K562 (cell line): ENCODE results near the gene MARCKS. TPM values are rescaled to one million over a fixed set of nuclear protein-coding genes. Genes with fewer than 3 reads are reported as not detected.

Experiments
- CBX8 ChIP-seq: fragments of 200-600 bp; sonication (generic); IDR thresholded peaks from 2 replicates; pipeline ENCODE4 v1.6.1; 2012; ENCODE audit warnings: borderline replicate concordance, mixed run types, low read depth, mild to moderate bottlenecking, moderate library complexity, mixed read lengths, low read length, control low read depth, inconsistent platforms; ENCODE audit not compliant: poor library complexity, severe bottlenecking; ENCODE audit errors: extremely low read depth
- CCNT2 ChIP-seq: IDR thresholded peaks from 2 replicates; pipeline ENCODE4 v1.6.1; 2011; ENCODE audit warnings: borderline replicate concordance, low read depth, mild to moderate bottlenecking, moderate library complexity, mixed read lengths, low read length; ENCODE audit not compliant: insufficient read length; ENCODE audit errors: extremely low read depth
- E2F6 ChIP-seq, 2 experiments: IDR thresholded peaks; 2 replicates each; pipeline ENCODE4 v1.6.1; 2011; ENCODE audit warnings: borderline replicate concordance in 1 of 2, control low read depth in 1 of 2, low read depth in 1 of 2, low read length in 1 of 2, mild to moderate bottlenecking in 1 of 2, mixed read lengths in 1 of 2, moderate library complexity in 1 of 2; ENCODE audit not compliant: insufficient read depth in 1 of 2, insufficient read length in 1 of 2, poor library complexity in 1 of 2, severe bottlenecking in 1 of 2; ENCODE audit errors: extremely low read depth in 1 of 2
- ETS2 ChIP-seq: IDR thresholded peaks from 2 replicates; pipeline ENCODE4 v1.6.1; 2016; ENCODE audit warnings: borderline replicate concordance, missing genetic modification characterization, mild to moderate bottlenecking, moderate library complexity, missing compliant biosample characterization; ENCODE audit not compliant: poor library complexity, severe bottlenecking
- GABPB2 ChIP-seq: fragments of 250-450 bp; sonication (Bioruptor Pico); conservative IDR thresholded peaks from 2 replicates; pipeline ENCODE4 v1.5.1; 2021; ENCODE audit warnings: mild to moderate bottlenecking
- HBP1 ChIP-seq: fragments of 450-650 bp; formaldehyde crosslinking; IDR thresholded peaks from 2 replicates; pipeline ENCODE4 v1.4.0; 2022; ENCODE audit warnings: missing genetic modification characterization
- HMGN3 ChIP-seq: IDR thresholded peaks from 2 replicates; pipeline ENCODE4 v1.6.1; 2011; ENCODE audit warnings: borderline replicate concordance, low read depth, mild to moderate bottlenecking, mixed read lengths, low read length; ENCODE audit not compliant: insufficient read length; ENCODE audit errors: extremely low read depth
- MAZ ChIP-seq, 2 experiments: fragments of 450-650 bp in 1 of 2; sonication (generic) in 1 of 2; formaldehyde crosslinking; IDR thresholded peaks in 1 of 2; conservative IDR thresholded peaks in 1 of 2; 2 replicates each; pipeline versions ENCODE4 v1.4.0 to v1.5.0; 2020; ENCODE audit warnings: mild to moderate bottlenecking in 1 of 2, missing genetic modification reagents in 1 of 2
- MBD1 ChIP-seq: fragments of 250-450 bp; sonication (Bioruptor Pico); IDR thresholded peaks from 2 replicates; pipeline ENCODE4 v1.8.0; 2022; ENCODE audit warnings: inconsistent platforms
- NBN ChIP-seq: fragments of 450-650 bp; IDR thresholded peaks from 2 replicates; pipeline ENCODE4 v1.6.1; 2016; ENCODE audit warnings: low read depth, mild to moderate bottlenecking
- POLR2B ChIP-seq: fragments of 450-650 bp; IDR thresholded peaks from 2 replicates; pipeline ENCODE4 v1.6.1; 2018; ENCODE audit warnings: low read depth; ENCODE audit not compliant: partially characterized antibody
- RBFOX2 ChIP-seq: fragments of 200-400 bp; formaldehyde crosslinking; IDR thresholded peaks from 2 replicates; pipeline ENCODE4 v1.6.1; 2017; ENCODE audit warnings: low read depth, mild to moderate bottlenecking, low read length, moderate library complexity
- RBM25 ChIP-seq: fragments of 200-400 bp; formaldehyde crosslinking; IDR thresholded peaks from 2 replicates; pipeline ENCODE4 v1.6.1; 2018; ENCODE audit warnings: low read length, low read depth, moderate library complexity; ENCODE audit not compliant: severe bottlenecking
- RFX5 ChIP-seq: IDR thresholded peaks from 2 replicates; pipeline ENCODE4 v1.6.1; 2011; ENCODE audit warnings: low read depth, mild to moderate bottlenecking, improper control_type of control experiment, low read length
- SOX6 ChIP-seq: fragments of 450-650 bp; IDR thresholded peaks from 2 replicates; pipeline ENCODE4 v1.6.1; 2014; ENCODE audit warnings: mild to moderate bottlenecking
- TAL1 ChIP-seq: fragments of 450-650 bp; IDR thresholded peaks from 2 replicates; pipeline ENCODE4 v1.6.1; 2016; ENCODE audit warnings: mild to moderate bottlenecking
- YY1 ChIP-seq, 3 experiments: IDR thresholded peaks; 2 replicates each; pipeline ENCODE4 v1.6.1; 2011; ENCODE audit warnings: low read length in 2 of 3, mild to moderate bottlenecking in 2 of 3, moderate library complexity in 2 of 3, borderline replicate concordance in 1 of 3, control low read depth in 1 of 3, low read depth in 1 of 3; ENCODE audit not compliant: insufficient read depth in 3 of 3, insufficient replicate concordance in 2 of 3, control insufficient read depth in 1 of 3, insufficient read length in 1 of 3; ENCODE audit errors: extremely low read depth in 1 of 3
- polyA plus RNA-seq, 8 experiments: library from polyadenylated mRNA; depleted of rRNA in 4 of 8; stranded (reverse) in 5 of 8; unstranded in 3 of 8; fragments of >200 nt; fragmentation: Nextera tagmentation in 2 of 8; fragmentation: Illumina TruSeq in 1 of 8; extraction: Ambion mirVana in 2 of 8; extraction: Trizol in 1 of 8; gene quantifications; 2 replicates each; pipeline versions ENCODE4 v1.2.1 to v1.2.3, GENCODE V29; 2011 to 2014; ENCODE audit warnings: inconsistent platforms in 1 of 8, missing spikeins in 1 of 8
- total RNA-seq, 7 experiments: library from RNA; depleted of rRNA in 6 of 7; stranded (reverse); fragments of >200 nt in 6 of 7; fragmentation: Illumina TruSeq in 2 of 7; extraction: Trizol in 2 of 7; gene quantifications; 2 replicates each; pipeline versions ENCODE4 v1.2.1 to v1.2.3, GENCODE V29; 2011 to 2021; ENCODE audit warnings: low replicate concordance in 1 of 7

Gene MARCKS
- total and polyA plus RNA-seq, 9 of the 15 experiments (the other 6 are each of a cell fraction or from before 2014, with no cell fraction given), result 0.15 to 2.7 (median 1.0) TPM

- TF ChIP-seq E2F6 (IDR thresholded peaks at IDR 0.05; ENCODE audit: borderline replicate concordance in 1 of 2, extremely low read depth in 1 of 2, insufficient read depth in 1 of 2, insufficient read length in 1 of 2, low read depth in 1 of 2, low read length in 1 of 2, poor library complexity in 1 of 2, severe bottlenecking in 1 of 2) (peak in 1 of 2 experiments; percentile 36), RBM25 (peak; percentile 21), MBD1 (CRISPR knock-in tag) (0 out of 2 replicates have a peak, but pooled peaks have one; percentile 21), YY1 (IDR thresholded peaks at IDR 0.05; ENCODE audit: borderline replicate concordance in 1 of 3, control insufficient read depth in 1 of 3, extremely low read depth in 1 of 3, insufficient read depth in 3 of 3, insufficient read length in 1 of 3, insufficient replicate concordance in 2 of 3, low read depth in 1 of 3, low read length in 2 of 3) (peak in 1 of 3 experiments; percentile 41), MAZ (CRISPR knock-in tag; conservative IDR thresholded peaks at IDR 0.05 in 1 of 2, IDR thresholded peaks at IDR 0.05 in 1 of 2) (peak in 1 of 2 experiments; percentile 13; a peak in 1 of 4 replicates), GABPB2 (CRISPR knock-in tag) (no peak), HMGN3 (peak; percentile 1), CBX8 (peak; percentile 47), NBN (peak; percentile 61; the same call in 1 of the 2 replicates), TAL1 (no peak), ETS2 (no peak), CCNT2 (peak; percentile 20), RFX5 (no peak), HBP1 (CRISPR knock-in tag) (no peak), RBFOX2 (peak; percentile 42; the same call in 1 of the 2 replicates), SOX6 (peak; percentile 43; the same call in 1 of the 2 replicates), POLR2B (no peak)
Measured at GRCh38 chr6:113856625-113857555, at the start of gene MARCKS (continued).
